Ecto neural progenitor cell (in vitro differentiated cells): ENCODE data around the gene GALNS.
"Not testable (repeated sequence)": the region's sequence is repeated elsewhere in the genome, so short reads cannot be mapped to it uniquely, and the experiment has no call there.

ENCODE experiments used
- DNase-seq: peaks from one replicate; pipeline ENCODE4 v3.0.0-alpha.2; 2018; ENCODE audit warnings: low spot score

Gene GALNS

DNA sequence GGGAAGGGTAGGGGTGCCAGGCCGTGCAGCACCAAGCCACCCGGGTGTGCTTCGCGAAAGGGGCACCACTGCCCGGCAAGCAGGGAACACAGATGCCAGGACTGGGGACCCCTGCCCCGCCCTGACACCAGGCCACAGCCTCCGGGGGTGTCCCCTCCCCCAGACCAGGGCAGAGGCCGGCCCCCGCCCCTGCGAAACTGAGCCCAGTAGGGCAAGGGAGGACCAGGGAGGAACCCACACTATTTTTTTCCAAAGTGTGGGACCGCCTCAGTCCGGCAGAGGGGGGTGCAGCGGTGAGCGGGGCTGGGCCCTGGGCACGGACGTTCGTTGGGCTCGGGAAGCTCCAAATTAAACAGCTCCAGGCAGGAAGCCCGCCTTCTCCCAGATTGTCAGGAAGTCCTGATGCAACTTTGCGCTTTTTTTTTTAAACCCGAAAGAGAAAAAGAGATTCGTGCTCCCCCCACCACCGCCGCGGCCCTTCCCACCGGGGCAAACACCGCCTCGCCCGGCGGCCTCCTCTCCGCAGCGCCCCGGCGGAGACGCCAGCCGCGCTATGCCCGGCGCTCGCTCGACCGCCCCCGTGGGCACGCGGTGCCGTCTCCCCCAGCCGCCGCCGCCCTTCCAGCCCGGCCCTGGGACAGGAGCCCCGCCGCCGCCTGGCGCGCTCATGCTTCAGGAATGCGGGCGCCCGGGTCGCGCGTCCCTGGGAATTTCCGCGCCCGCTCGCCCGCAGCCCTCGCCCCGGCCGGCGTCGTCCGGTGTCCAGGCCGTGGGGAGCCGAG, 72.5 kb downstream of the GALNS start:
- no peak for DNase-seq

GRCh38 chr16:88783391-88784073, 73.2 kb downstream of the GALNS start:
- DNase-seq: no peak

- no peak for DNase-seq
Measured at GRCh38 chr16:88782454-88783390, 74.0 kb downstream of the GALNS start.

- no peak for DNase-seq
Measured at GRCh38 chr16:88781140-88782077, 75.3 kb downstream of the GALNS start.

DNA sequence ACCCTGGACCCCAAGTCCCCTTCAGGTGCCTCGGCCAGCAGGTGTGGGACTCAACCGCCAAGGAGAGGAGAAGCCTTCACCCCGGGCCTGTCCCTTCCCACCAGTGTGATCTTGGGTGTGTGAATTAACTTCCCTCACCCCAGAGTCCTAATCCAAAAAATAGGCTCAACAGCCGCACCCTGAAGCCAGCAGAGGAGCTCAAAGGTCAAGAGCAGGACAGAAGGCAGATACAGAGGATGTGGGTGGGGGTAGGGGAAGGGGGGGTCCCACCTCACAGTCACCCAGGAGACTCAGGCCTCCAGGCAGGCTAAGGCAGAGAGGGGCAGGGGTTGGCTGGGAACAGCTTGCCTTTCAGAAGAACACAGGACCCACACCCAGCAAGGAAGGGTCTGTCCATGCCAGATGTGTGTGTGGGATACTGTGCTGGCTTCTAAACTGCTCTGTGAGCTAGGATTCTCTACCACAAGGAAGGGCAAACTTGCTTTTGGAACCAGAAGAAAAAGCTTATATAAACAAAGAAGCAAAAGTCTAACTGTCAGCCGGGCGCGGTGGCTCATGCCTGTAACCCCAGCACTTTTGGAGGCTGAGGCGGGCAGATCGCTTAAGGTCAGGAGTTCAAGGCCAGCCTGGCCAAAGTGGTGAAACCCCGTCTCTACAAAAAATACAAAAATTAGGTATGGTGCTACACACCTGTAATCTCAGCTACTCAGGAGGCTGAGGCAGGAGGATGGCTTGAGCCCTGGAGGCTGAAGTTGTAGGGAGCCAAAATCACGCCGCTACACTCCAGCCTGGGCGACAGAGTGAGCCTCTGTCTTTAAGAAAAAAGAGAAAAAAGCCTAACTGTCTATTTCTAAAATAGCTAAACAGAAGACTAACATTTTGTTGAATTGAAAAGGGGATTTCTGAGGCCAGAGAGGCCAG, 76.3 kb downstream of the GALNS start:
- no peak for DNase-seq

DNA sequence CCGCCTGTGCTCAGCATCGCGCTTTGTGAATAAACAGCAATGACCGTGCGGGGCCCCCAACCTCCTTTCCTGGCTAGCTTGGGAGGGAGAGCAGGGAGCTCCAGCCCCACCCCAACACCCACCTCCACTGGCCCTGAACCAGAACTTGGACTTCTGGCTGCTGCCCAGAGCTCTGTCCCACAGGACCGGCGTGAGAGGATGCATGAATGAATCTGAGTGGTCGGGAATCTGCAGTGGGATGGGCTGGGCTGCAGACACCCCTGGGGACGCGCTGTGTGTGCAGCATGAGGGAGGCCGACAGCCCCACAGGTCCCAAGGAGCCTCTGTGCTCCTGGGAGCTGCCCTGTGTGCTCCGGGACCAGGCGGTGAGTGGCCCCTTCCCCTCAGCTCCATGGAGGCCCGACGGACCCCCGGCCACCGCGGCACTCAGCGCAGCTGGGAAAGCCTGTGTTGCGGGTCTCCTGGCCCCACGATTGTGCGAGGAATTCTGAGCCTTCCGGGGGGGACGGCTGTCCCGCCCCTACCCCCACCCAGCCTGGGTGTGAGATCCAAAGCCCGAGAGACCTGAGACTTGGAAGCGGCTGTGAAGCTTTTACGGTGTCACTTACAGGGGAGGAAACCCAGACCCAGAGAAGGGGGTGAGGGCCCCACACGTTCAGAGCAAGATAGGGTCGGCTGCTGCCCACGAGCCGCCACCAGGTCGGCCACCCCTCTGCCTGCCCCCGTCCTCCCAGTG, 77.2 kb downstream of the GALNS start:
- DNase-seq: no peak

DNA sequence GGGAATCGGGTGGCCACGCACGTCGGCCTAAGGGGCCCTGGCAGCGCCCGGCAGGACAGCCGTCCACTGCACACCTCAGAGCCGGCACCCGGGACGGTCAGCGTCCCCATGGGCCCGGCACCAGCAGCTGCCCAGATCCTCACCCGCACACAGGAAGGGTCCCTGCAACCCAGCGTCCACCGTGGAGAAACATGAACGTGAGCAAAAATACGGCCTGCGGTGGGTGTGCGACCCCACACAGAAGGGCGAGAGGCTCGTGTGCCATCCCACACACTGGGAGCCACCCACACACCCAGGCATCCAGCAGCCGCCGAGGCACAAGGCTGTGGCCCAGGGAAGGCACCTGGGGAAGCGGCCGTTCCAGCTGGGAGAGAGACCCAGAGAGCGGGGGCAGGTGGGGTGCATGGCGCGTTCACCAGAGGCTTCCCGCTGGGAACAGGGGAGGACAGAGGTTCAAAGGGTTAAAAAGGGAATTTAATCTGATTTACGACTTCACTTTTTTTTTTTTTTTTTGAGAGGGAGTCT, 78.1 kb downstream of the GALNS start:
- no peak for DNase-seq

GRCh38 chr16:88778271-88778525, 78.5 kb downstream of the GALNS start:
- DNase-seq: no peak

- DNase-seq: no peak
Measured at GRCh38 chr16:88777471-88778270, 79.1 kb downstream of the GALNS start.

DNA sequence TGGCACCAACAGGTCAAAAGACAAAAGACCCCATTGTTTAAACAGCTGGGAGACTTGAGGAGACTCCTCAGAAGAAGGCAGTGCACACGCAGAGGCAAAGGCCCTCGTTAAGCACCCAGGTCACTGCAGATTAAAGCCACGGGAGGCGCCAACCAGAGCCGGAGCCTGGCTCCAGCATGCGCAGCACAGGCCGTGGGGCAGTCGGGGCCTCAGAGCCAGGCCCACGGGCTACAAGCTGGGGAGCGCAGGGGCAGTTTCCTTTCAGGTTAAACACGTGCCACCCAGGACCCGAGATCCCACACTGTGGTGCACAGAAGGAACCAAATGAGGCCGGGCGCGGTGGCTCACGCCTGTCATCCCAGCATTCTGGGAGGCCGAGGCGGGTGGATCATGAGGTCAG, 80.9 kb downstream of the GALNS start:
- no peak for DNase-seq

DNA sequence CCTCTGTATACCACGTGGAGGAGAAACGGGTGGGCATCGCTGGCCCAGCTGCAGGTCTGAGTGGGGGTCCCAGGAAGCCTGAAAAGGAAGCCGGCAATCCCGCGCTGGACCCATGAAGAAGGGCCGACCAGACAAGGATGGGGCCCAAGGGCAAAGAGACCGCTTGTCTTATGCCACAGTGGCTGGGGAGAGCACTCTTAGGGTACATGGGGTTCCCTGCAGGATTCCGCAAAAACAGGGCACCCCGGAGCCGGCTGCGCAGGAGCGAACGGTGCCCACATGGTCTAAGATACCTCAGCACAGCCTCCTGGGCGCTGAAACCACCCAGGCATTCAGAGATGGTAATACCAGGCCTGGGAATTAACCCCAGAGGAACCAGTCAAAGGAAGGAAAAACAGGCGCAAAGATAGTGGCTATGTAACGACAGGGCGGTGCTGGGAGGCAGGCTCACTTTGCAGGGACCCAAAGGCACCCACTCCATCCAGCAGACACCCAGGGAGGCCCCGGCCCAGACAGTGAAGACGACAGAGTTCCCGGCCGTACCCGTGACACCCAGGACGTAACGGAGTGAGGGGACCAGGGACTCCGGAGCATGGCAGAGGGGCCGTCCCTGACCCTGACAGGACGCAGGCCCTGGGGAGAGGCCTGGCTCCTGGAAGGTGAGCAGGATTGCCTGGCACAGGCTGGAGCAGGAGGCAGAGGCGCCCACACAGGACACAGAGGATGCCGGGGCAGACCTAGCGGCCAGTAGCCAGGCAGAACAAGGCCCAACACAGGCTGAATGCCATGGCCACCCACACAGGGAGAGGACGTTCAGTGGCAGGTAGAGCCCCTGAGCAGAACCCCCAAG, 82.0 kb downstream of the GALNS start:
- DNase-seq: no peak

- DNase-seq: no peak
Measured at GRCh38 chr16:88773812-88774291, 82.9 kb downstream of the GALNS start.

DNA sequence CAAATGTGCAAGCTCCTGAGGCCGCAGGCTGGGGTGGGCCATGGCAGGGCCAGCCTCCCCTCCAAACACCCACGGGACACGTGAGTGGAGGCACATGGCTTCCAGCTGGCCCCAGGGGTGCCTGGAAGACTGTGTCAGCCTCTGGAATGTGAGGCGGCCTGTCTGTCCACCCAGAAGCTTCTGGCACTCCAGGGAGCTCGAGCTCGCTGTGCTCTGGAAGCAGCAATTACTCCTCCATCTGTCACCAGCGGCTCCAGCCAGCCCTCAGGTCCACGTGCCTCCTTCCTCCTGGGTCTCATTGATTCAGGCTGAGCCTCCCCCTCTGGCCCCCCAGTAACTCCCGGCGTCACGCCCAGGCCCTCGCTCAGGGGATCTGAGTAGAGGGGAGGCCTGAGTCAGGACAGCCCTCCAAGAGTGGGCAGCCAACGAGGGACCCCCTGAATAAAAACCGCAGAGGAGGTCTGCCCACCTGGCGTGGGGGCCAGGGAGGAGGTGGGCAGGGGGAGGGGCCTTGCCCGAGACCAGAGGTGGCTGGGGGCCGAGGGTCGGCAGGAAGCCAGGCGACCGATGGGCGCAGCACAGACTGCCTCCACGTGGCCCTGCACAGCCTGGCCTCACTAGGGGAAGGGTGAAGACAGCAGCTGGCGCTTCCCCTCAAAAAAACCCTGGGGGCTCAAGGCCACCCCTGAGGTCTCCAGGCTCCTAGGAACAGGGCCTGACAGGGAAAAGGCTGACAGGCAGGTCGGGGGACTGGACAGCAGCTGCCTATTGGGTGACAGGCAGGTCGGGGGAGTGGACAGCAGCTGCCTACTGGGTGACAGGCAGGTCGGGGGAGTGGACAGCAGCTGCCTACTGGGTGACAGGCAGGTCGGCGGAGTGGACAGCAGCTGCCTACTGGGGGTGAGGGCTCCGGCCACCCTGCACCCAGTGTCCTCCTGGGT, 83.6 kb downstream of the GALNS start:
- no peak for DNase-seq

DNA sequence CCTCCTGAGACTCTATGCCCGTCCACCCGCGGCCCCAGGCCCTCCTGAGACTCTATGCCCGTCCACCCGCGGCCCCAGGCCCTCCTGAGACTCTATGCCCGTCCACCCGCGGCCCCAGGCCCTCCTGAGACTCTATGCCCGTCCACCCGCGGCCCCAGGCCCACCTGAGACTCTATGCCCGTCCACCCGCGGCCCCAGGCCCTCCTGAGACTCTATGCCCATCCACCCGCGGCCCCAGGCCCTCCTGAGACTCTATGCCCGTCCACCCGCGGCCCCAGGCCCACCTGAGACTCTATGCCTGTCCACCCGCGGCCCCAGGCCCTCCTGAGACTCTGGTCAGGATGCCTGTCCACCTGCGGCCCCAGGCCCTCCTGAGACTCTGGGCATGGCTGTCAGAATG, 85.0 kb downstream of the GALNS start:
- DNase-seq: not testable (repeated sequence)

- DNase-seq: no peak
Measured at GRCh38 chr16:88771294-88771772, 85.4 kb downstream of the GALNS start.
